Measurements from ENCODE around the gene MATCAP1.

The MATCAP1 gene

GRCh38 chr16:67208154-67208896 lies 24.6 kb upstream of the MATCAP1 start:
- DNase-seq (ENCODE audit: low spot score) = no peak

- DNase-seq (ENCODE audit: low spot score) = no peak
Measured at GRCh38 chr16:67207249-67208091, 23.7 kb upstream of the MATCAP1 start.

- no peak for DNase-seq (ENCODE audit: low spot score)
Measured at GRCh38 chr16:67206838-67207248, 23.1 kb upstream of the MATCAP1 start.

GRCh38 chr16:67206129-67206837 lies 22.5 kb upstream of the MATCAP1 start:
- DNase-seq (ENCODE audit: low spot score) = no peak

GRCh38 chr16:67204076-67204475 lies 20.3 kb upstream of the MATCAP1 start:
- no peak for DNase-seq (ENCODE audit: low spot score)

- no peak for DNase-seq (ENCODE audit: low spot score)
Measured at GRCh38 chr16:67202956-67203493, 19.3 kb upstream of the MATCAP1 start.

GRCh38 chr16:67202426-67202825 lies 18.7 kb upstream of the MATCAP1 start:
- DNase-seq (ENCODE audit: low spot score) = no peak

GRCh38 chr16:67201411-67202345 lies 17.9 kb upstream of the MATCAP1 start:
- DNase-seq (ENCODE audit: low spot score) = no peak

GRCh38 chr16:67200491-67200890 lies 16.7 kb upstream of the MATCAP1 start:
- no peak for DNase-seq (ENCODE audit: low spot score)

GRCh38 chr16:67199808-67200198 lies 16.0 kb upstream of the MATCAP1 start:
- no peak for DNase-seq (ENCODE audit: low spot score)

- no peak for DNase-seq (ENCODE audit: low spot score)
Measured at GRCh38 chr16:67199011-67199807, 15.4 kb upstream of the MATCAP1 start, which contains the start of gene ELMO3. ELMO3 (plus strand) TSS chr16:67199131; CDS start chr16:67199327, 196 bp downstream.

- no peak for DNase-seq (ENCODE audit: low spot score)
Measured at GRCh38 chr16:67198238-67198734, 14.5 kb upstream of the MATCAP1 start.

GRCh38 chr16:67197704-67198103 lies 13.9 kb upstream of the MATCAP1 start:
- DNase-seq (ENCODE audit: low spot score) = no peak

- no peak for DNase-seq (ENCODE audit: low spot score)
Measured at GRCh38 chr16:67196881-67197280, 13.1 kb upstream of the MATCAP1 start.

GRCh38 chr16:67195676-67196075 lies 11.9 kb upstream of the MATCAP1 start:
- DNase-seq (ENCODE audit: low spot score) = no peak

- DNase-seq (ENCODE audit: low spot score) = no peak
Measured at GRCh38 chr16:67194260-67194659, 10.5 kb upstream of the MATCAP1 start.

- DNase-seq (ENCODE audit: low spot score) = no peak
Measured at GRCh38 chr16:67193536-67193935, 9.8 kb upstream of the MATCAP1 start.

GRCh38 chr16:67192781-67193361 lies 9.1 kb upstream of the MATCAP1 start:
- no peak for DNase-seq (ENCODE audit: low spot score)

- peak; percentile 87 for DNase-seq (ENCODE audit: low spot score)
Measured at GRCh38 chr16:67191995-67192681, 8.4 kb upstream of the MATCAP1 start, which contains the start of gene E2F4. E2F4 (plus strand) TSS chr16:67192155; CDS start chr16:67192228, 73 bp downstream.

All from CD4-positive, alpha-beta T cell treated with Interleukin-2 at 100 ng/mL for 4 hours (primary cell).